SK-N-SH treated with all-trans-retinoic acid at 6 μM for 48 hours (cell line): ENCODE results near the gene GCNT2.

Experiments used
- ATAC-seq: fragments of 200-7000 bp; cut with Tn5 transposase; 3 replicates; pipeline ENCODE4 v1.9.1; 2020; ENCODE audit warnings: mild to moderate bottlenecking, moderate library complexity
- ARNTL ChIP-seq: fragments of 450-650 bp; formaldehyde crosslinking; IDR thresholded peaks from 2 replicates; pipeline ENCODE4 v1.5.0; 2020; ENCODE audit warnings: low read depth, mild to moderate bottlenecking, moderate library complexity, borderline replicate concordance
- BACH2 ChIP-seq: fragments of 250-450 bp; sonication (Bioruptor Pico); IDR thresholded peaks from 2 replicates; pipeline ENCODE4 v1.9.0; 2021; ENCODE audit warnings: mild to moderate bottlenecking, borderline replicate concordance
- CSDC2 ChIP-seq: fragments of 250-450 bp; sonication (Bioruptor Pico); IDR thresholded peaks from 2 replicates; pipeline ENCODE4 v1.5.0; 2020; ENCODE audit warnings: mild to moderate bottlenecking, moderate library complexity
- CSRNP3 ChIP-seq: fragments of 250-450 bp; sonication (Bioruptor Pico); IDR thresholded peaks from 2 replicates; pipeline ENCODE4 v1.5.1; 2021; ENCODE audit warnings: mild to moderate bottlenecking, moderate library complexity
- ESRRG ChIP-seq: fragments of 250-450 bp; sonication (Bioruptor Pico); IDR thresholded peaks from 2 replicates; pipeline ENCODE4 v1.6.1; 2021; ENCODE audit warnings: mild to moderate bottlenecking
- GLIS3 ChIP-seq: fragments of 250-450 bp; sonication (Bioruptor Pico); IDR thresholded peaks from 2 replicates; pipeline ENCODE4 v1.5.0; 2020; ENCODE audit warnings: mild to moderate bottlenecking, moderate library complexity
- ISL1 ChIP-seq: fragments of 250-450 bp; sonication (Bioruptor Pico); IDR thresholded peaks from 2 replicates; pipeline ENCODE4 v2.1.2; 2022; ENCODE audit warnings: mild to moderate bottlenecking, moderate library complexity
- OSR1 ChIP-seq: fragments of 250-450 bp; sonication (Bioruptor Pico); IDR thresholded peaks from 2 replicates; pipeline ENCODE4 v1.8.0; 2022; ENCODE audit warnings: moderate library complexity, mild to moderate bottlenecking, inconsistent platforms
- PATZ1 ChIP-seq: fragments of 250-450 bp; sonication (Bioruptor Pico); IDR thresholded peaks from 2 replicates; pipeline ENCODE4 v1.8.0; 2020; ENCODE audit warnings: mild to moderate bottlenecking, moderate library complexity, borderline replicate concordance
- POU6F1 ChIP-seq: fragments of 250-450 bp; sonication (Bioruptor Pico); IDR thresholded peaks from 2 replicates; pipeline ENCODE4 v1.8.0; 2021; ENCODE audit warnings: low read depth, mild to moderate bottlenecking, moderate library complexity, borderline replicate concordance
- PPARA ChIP-seq: fragments of 250-450 bp; sonication (Bioruptor Pico); IDR thresholded peaks from 2 replicates; pipeline ENCODE4 v1.5.0; 2020; ENCODE audit warnings: mild to moderate bottlenecking, borderline replicate concordance
- RARB ChIP-seq: fragments of 250-450 bp; sonication (Bioruptor Pico); IDR thresholded peaks from 2 replicates; pipeline ENCODE4 v1.8.0; 2021; ENCODE audit warnings: mild to moderate bottlenecking, moderate library complexity
- SNAI2 ChIP-seq: fragments of 250-450 bp; sonication (Bioruptor Pico); IDR thresholded peaks from 2 replicates; pipeline ENCODE4 v1.5.0; 2020; ENCODE audit warnings: mild to moderate bottlenecking, moderate library complexity
- TCF4 ChIP-seq: fragments of 250-450 bp; sonication (Bioruptor Pico); IDR thresholded peaks from 2 replicates; pipeline ENCODE4 v1.8.0; 2021; ENCODE audit warnings: mild to moderate bottlenecking, moderate library complexity, borderline replicate concordance
- TOX ChIP-seq: fragments of 250-450 bp; sonication (Bioruptor Pico); IDR thresholded peaks from 2 replicates; pipeline ENCODE4 v1.8.0; 2021; ENCODE audit warnings: mild to moderate bottlenecking, moderate library complexity, borderline replicate concordance
- TSHZ2 ChIP-seq: fragments of 250-450 bp; sonication (Bioruptor Pico); IDR thresholded peaks from 2 replicates; pipeline ENCODE4 v1.5.0; 2020; ENCODE audit warnings: mild to moderate bottlenecking, moderate library complexity
- ZC3H10 ChIP-seq: fragments of 250-450 bp; sonication (Bioruptor Pico); IDR thresholded peaks from 2 replicates; pipeline ENCODE4 v1.5.1; 2021; ENCODE audit warnings: mild to moderate bottlenecking, moderate library complexity
- ZFP3 ChIP-seq: fragments of 250-450 bp; sonication (Bioruptor Pico); IDR thresholded peaks from 2 replicates; pipeline ENCODE4 v1.5.0; 2020; ENCODE audit warnings: mild to moderate bottlenecking, moderate library complexity
- ZFP30 ChIP-seq: fragments of 450-650 bp; formaldehyde crosslinking; IDR thresholded peaks from 2 replicates; pipeline ENCODE4 v1.5.0; 2022; ENCODE audit warnings: mild to moderate bottlenecking, moderate library complexity
- ZNF565 ChIP-seq: fragments of 450-650 bp; formaldehyde crosslinking; conservative IDR thresholded peaks from 2 replicates; pipeline ENCODE4 v1.5.0; 2020; ENCODE audit warnings: low read depth, mild to moderate bottlenecking, moderate library complexity
- ZNF70 ChIP-seq: fragments of 450-650 bp; formaldehyde crosslinking; IDR thresholded peaks from 2 replicates; pipeline ENCODE4 v1.5.0; 2020; ENCODE audit warnings: mild to moderate bottlenecking, moderate library complexity
- ZNF8 ChIP-seq: fragments of 450-650 bp; formaldehyde crosslinking; IDR thresholded peaks from 2 replicates; pipeline ENCODE4 v1.5.0; 2020; ENCODE audit warnings: mild to moderate bottlenecking, moderate library complexity

Gene GCNT2

GRCh38 chr6:10545482-10545881 is 24.3 kb downstream of the GCNT2 start (continued):
- no peak for TF ChIP-seq ZNF70 (CRISPR knock-in tag)
- no peak for TF ChIP-seq BACH2 (CRISPR knock-in tag)

GRCh38 chr6:10547809-10548208 is 26.7 kb downstream of the GCNT2 start:
- ATAC-seq: no peak

GRCh38 chr6:10550764-10551163 is 29.6 kb downstream of the GCNT2 start:
- no peak for ATAC-seq
- TF ChIP-seq RARB (CRISPR knock-in tag) (no peak), ESRRG (CRISPR knock-in tag) (no peak), ZNF8 (CRISPR knock-in tag) (no peak), ZNF70 (CRISPR knock-in tag) (no peak), CSRNP3 (CRISPR knock-in tag) (no peak), TCF4 (CRISPR knock-in tag) (no peak), PATZ1 (CRISPR knock-in tag) (no peak), ZFP3 (CRISPR knock-in tag) (no peak)

More at GRCh38 chr6:10547809-10548208, 26.7 kb downstream of the GCNT2 start:
- no peak for TF ChIP-seq OSR1 (CRISPR knock-in tag)
- no peak for TF ChIP-seq ARNTL (CRISPR knock-in tag)
- TF ChIP-seq PATZ1 (CRISPR knock-in tag): no peak
- no peak for TF ChIP-seq CSDC2 (CRISPR knock-in tag)
- TF ChIP-seq POU6F1 (CRISPR knock-in tag): no peak
- TF ChIP-seq TSHZ2 (CRISPR knock-in tag): no peak
- TF ChIP-seq CSRNP3 (CRISPR knock-in tag): no peak
- no peak for TF ChIP-seq RARB (CRISPR knock-in tag)
- TF ChIP-seq ISL1 (CRISPR knock-in tag): no peak
- no peak for TF ChIP-seq ESRRG (CRISPR knock-in tag)
- TF ChIP-seq PPARA: no peak
- no peak for TF ChIP-seq ZNF70 (CRISPR knock-in tag)
- TF ChIP-seq GLIS3: no peak
- no peak for TF ChIP-seq ZC3H10 (CRISPR knock-in tag)
- TF ChIP-seq ZFP3 (CRISPR knock-in tag): no peak
- no peak for TF ChIP-seq ZNF565 (CRISPR knock-in tag)
- no peak for TF ChIP-seq SNAI2
- TF ChIP-seq ZFP30 (CRISPR knock-in tag): no peak
- TF ChIP-seq TOX: no peak
